K562 (cell line): Measurements from ENCODE around the gene TPO. TPM values are rescaled to one million over a fixed set of nuclear protein-coding genes. Genes with fewer than 3 reads are reported as not detected.

Source experiments
- ATAC-seq: fragments of 200-7000 bp; cut with Tn5 transposase; 3 replicates; pipeline ENCODE4 v1.9.1; 2020; ENCODE audit warnings: moderate library complexity
- BruUV-seq: library from RNA; stranded (reverse); fragments of 400-500 nt; replicated peaks from 2 replicates; lab custom pipeline; 2021; lab: Mats Ljungman, UMichigan
- CTCF ChIA-PET: fragments of 300-600 bp; formaldehyde crosslinking; extraction: SDS; loops from one replicate; lab custom pipeline; 2021; ENCODE audit warnings: low intra/inter-chr PET ratio; lab: Yijun Ruan, JAX
- POLR2A ChIA-PET: fragments of 300-600, 350-650 bp; sonication (Branson Sonifier 250); formaldehyde crosslinking; extraction: SDS; loops from one replicate; lab custom pipeline; 2021; ENCODE audit warnings: antibody characterized with exemption, inconsistent platforms; lab: Yijun Ruan, JAX
- DNase-seq, 4 experiments: peaks; one replicate each; pipeline versions ENCODE4 v3.0.0 to v3.0.0-alpha.2; 2011 to 2018; ENCODE audit warnings: low spot score in 3 of 4, mixed read lengths in 3 of 4; ENCODE audit errors: extremely low read depth in 1 of 4
- FAIRE-seq: peaks from 2 replicates; lab custom pipeline; 2011; peaks lifted over from hg19 to GRCh38; lab: Jason Lieb, UNC
- H2AFZ ChIP-seq: 2 replicates; pipeline ENCODE4 v1.6.0; 2011; ENCODE audit warnings: low read depth, low read length, control low read depth, inconsistent platforms
- H3K27ac ChIP-seq: fragments of 200-600 bp; 3 replicates; pipeline ENCODE4 v1.8.0; 2011; ENCODE audit warnings: low read depth, mild to moderate bottlenecking, control low read depth, inconsistent platforms, low read length, moderate library complexity, mixed read lengths; ENCODE audit errors: extremely low read depth
- H3K27me3 ChIP-seq, 2 experiments: fragments of 300-600 bp in 1 of 2; 2 replicates in 1 of 2; 3 replicates in 1 of 2; pipeline versions ENCODE4 v1.6.0 to v1.8.0; 2011; ENCODE audit warnings: inconsistent platforms in 2 of 2, low read length in 2 of 2, mild to moderate bottlenecking in 1 of 2, mixed read lengths in 1 of 2, moderate library complexity in 1 of 2; ENCODE audit not compliant: control insufficient read depth in 2 of 2, insufficient read depth in 2 of 2
- H3K36me3 ChIP-seq: fragments of 300-600 bp; 3 replicates; pipeline ENCODE4 v1.8.0; 2011; ENCODE audit warnings: mild to moderate bottlenecking, low read length, inconsistent platforms; ENCODE audit not compliant: control insufficient read depth, insufficient read depth
- H3K4me1 ChIP-seq, 2 experiments: fragments of 200-600 bp in 1 of 2; replicated peaks in 1 of 2; 2 replicates in 1 of 2; 3 replicates in 1 of 2; pipeline versions ENCODE4 v1.5.1 to v1.8.0; 2011; ENCODE audit warnings: inconsistent platforms in 2 of 2, low read length in 2 of 2, mild to moderate bottlenecking in 1 of 2, mixed read lengths in 1 of 2, moderate library complexity in 1 of 2; ENCODE audit not compliant: control insufficient read depth in 2 of 2, insufficient read depth in 2 of 2
- H3K4me2 ChIP-seq: 2 replicates; pipeline ENCODE4 v1.6.1; 2011; ENCODE audit warnings: low read length, control low read depth, inconsistent platforms, mixed read lengths; ENCODE audit not compliant: insufficient read depth
- H3K4me3 ChIP-seq: fragments of 200-600 bp; sonication (generic), shearing (Covaris generic); 2 replicates; pipeline ENCODE4 v1.5.1; 2016; ENCODE audit warnings: control low read depth, inconsistent platforms
- H3K79me2 ChIP-seq: fragments of 200-600 bp; 3 replicates; pipeline ENCODE4 v1.8.0; 2011; ENCODE audit warnings: low read length, inconsistent platforms; ENCODE audit not compliant: control insufficient read depth, insufficient read depth
- H3K9ac ChIP-seq, 2 experiments: 2 replicates each; pipeline versions ENCODE4 v1.6.0 to v1.6.1; 2011; ENCODE audit warnings: low read depth in 2 of 2, low read length in 2 of 2, control low read depth in 1 of 2, inconsistent platforms in 1 of 2, mild to moderate bottlenecking in 1 of 2, mixed read lengths in 1 of 2; ENCODE audit not compliant: insufficient read depth in 1 of 2
- H3K9me1 ChIP-seq: one replicate; pipeline ENCODE4 v1.6.0; 2011; ENCODE audit warnings: inconsistent platforms, mild to moderate bottlenecking, low read length, moderate library complexity; ENCODE audit not compliant: control insufficient read depth, insufficient read depth
- H3K9me3 ChIP-seq: replicated peaks from 2 replicates; pipeline ENCODE4 v1.5.1; 2011; ENCODE audit warnings: low read depth, low read length, inconsistent platforms; ENCODE audit not compliant: control insufficient read depth, insufficient read depth
- H4K20me1 ChIP-seq: replicated peaks from 2 replicates; pipeline ENCODE4 v1.6.1; 2011; ENCODE audit warnings: low read length, inconsistent platforms, mixed read lengths; ENCODE audit not compliant: control insufficient read depth, insufficient read depth
- STAG1 ChIP-seq: sonication (generic); formaldehyde crosslinking; IDR thresholded peaks from 2 replicates; pipeline ENCODE4 v1.5.0; 2020; ENCODE audit warnings: missing genetic modification reagents, borderline replicate concordance
- TBL1XR1 ChIP-seq, 2 experiments: IDR thresholded peaks; 2 replicates each; pipeline ENCODE4 v1.6.1; 2012; ENCODE audit warnings: improper control_type of control experiment in 2 of 2, low read length in 2 of 2, mild to moderate bottlenecking in 1 of 2
- WGBS: fragments of 100-300 bp; shearing (Covaris generic); methylation state at CpG from one replicate; pipeline ENCODE4 v1.1.6; 2016; ENCODE audit warnings: low coverage, mixed read lengths; ENCODE audit not compliant: insufficient coverage; ENCODE audit errors: missing lambda C conversion rate; 5-methylcytosine and 5-hydroxymethylcytosine counted together
- in situ Hi-C: fragments of 300-500 bp; cut with MboI; formaldehyde crosslinking; loops from 4 replicates; pipeline ENCODE4 v1.15.0; 2018; ENCODE audit warnings: inconsistent platforms, mixed read lengths
- intact Hi-C: fragments of 100-400 bp; cut with micrococcal nuclease; formaldehyde crosslinking; loops from 2 replicates; pipeline ENCODE4 v1.14.2; 2022
- polyA plus RNA-seq, 8 experiments: library from polyadenylated mRNA; depleted of rRNA in 4 of 8; stranded (reverse) in 5 of 8; unstranded in 3 of 8; fragments of >200 nt; fragmentation: Nextera tagmentation in 2 of 8; fragmentation: Illumina TruSeq in 1 of 8; extraction: Ambion mirVana in 2 of 8; extraction: Trizol in 1 of 8; gene quantifications; 2 replicates each; pipeline versions ENCODE4 v1.2.1 to v1.2.3, GENCODE V29; 2011 to 2014; ENCODE audit warnings: inconsistent platforms in 1 of 8, missing spikeins in 1 of 8
- total RNA-seq, 7 experiments: library from RNA; depleted of rRNA in 6 of 7; stranded (reverse); fragments of >200 nt in 6 of 7; fragmentation: Illumina TruSeq in 2 of 7; extraction: Trizol in 2 of 7; gene quantifications; 2 replicates each; pipeline versions ENCODE4 v1.2.1 to v1.2.3, GENCODE V29; 2011 to 2021; ENCODE audit warnings: low replicate concordance in 1 of 7
- TF ChIP-seq, protein P1 (sequence below): fragments of 250-450 bp; sonication (Bioruptor Pico); IDR thresholded peaks from 2 replicates; pipeline ENCODE4 v1.4.0; 2020; ENCODE audit warnings: mild to moderate bottlenecking, moderate library complexity, borderline replicate concordance
- TF ChIP-seq, protein P2 (sequence below), 3 experiments: IDR thresholded peaks in 2 of 3; conservative IDR thresholded peaks in 1 of 3; 2 replicates each; pipeline ENCODE4 v1.5.1; 2011 to 2012; ENCODE audit warnings: low read length in 3 of 3, mild to moderate bottlenecking in 3 of 3, control low read depth in 2 of 3, improper control_type of control experiment in 1 of 3, inconsistent platforms in 1 of 3, low read depth in 1 of 3, mixed read lengths in 1 of 3, moderate library complexity in 1 of 3; ENCODE audit not compliant: insufficient read depth in 2 of 3

The TPO gene
- total and polyA plus RNA-seq, 9 of the 15 experiments (the other 6 are each of a cell fraction or from before 2014, with no cell fraction given) = not detected

DNA sequence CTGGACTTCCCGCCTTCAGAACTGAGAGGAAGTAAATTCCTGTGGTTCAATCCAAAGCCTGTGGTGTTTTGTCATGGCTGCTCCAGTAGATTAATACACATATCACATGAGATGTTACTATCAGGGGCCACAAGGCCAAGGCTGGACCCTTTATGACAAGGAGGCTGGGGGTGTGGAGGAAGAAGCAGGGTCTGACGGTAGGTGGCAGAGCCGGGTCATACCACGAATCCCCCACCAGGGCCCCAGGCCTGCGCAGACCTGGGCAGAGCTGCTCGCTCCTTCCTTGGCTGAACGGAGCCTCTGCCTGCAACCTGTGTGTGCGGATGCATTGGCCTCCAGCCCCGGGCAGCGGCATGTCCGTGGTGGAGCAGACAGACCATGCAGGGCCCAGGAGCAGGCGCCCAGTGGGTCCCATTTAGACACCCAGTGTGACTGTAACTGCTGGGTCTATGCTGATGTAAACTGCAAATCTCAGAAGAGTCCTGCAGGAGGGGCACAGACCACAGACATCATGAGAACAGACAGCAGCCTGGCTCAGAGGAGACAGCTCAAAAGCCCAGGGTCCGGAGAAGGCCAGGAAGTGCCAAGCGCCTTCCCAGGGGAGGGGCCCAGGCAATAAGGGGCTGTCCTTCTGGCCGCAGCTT is 175.8 kb downstream of the TPO start:
- Histone ChIP-seq H4K20me1 (no peaks in the 10 kb centered on the region), H3K36me3 (no peaks in the 10 kb centered on the region), H3K4me3 (no peak overlapping the region), H3K79me2 (no peaks in the 10 kb centered on the region), H3K9ac (no peak overlapping the region), H3K27ac (no peak overlapping the region), H3K4me2 (no peak overlapping the region), H3K27me3 (peaks cover 0 to 35% of the 10 kb centered on the region in 2 experiments; a peak in 2 of 5 replicates), H3K4me1 (no peaks in the 10 kb centered on the region; a peak in 1 of 5 replicates), H3K9me1 (no peaks in the 10 kb centered on the region), H2AFZ (no peak overlapping the region), H3K9me3 (no peaks in the 10 kb centered on the region)
- BruUV-seq = no TSS peak
- in situ Hi-C loops = no loop called here
- ATAC-seq (peak; percentile 32; the same call in 1 of the 3 replicates), FAIRE-seq (no peak), DNase-seq (no peak)
- intact Hi-C loops = no loop called here
- POLR2A ChIA-PET = interaction anchor here (0.6 kb wide), 2 partner anchors 12 to 177 kb away, joined by 3 to 6 read pairs; no protein-coding TSS in a partner anchor
- CTCF ChIA-PET = no interaction called here
- no peak for TF ChIP-seq STAG1 (CRISPR knock-in tag)
- TF ChIP-seq, protein P1, sequence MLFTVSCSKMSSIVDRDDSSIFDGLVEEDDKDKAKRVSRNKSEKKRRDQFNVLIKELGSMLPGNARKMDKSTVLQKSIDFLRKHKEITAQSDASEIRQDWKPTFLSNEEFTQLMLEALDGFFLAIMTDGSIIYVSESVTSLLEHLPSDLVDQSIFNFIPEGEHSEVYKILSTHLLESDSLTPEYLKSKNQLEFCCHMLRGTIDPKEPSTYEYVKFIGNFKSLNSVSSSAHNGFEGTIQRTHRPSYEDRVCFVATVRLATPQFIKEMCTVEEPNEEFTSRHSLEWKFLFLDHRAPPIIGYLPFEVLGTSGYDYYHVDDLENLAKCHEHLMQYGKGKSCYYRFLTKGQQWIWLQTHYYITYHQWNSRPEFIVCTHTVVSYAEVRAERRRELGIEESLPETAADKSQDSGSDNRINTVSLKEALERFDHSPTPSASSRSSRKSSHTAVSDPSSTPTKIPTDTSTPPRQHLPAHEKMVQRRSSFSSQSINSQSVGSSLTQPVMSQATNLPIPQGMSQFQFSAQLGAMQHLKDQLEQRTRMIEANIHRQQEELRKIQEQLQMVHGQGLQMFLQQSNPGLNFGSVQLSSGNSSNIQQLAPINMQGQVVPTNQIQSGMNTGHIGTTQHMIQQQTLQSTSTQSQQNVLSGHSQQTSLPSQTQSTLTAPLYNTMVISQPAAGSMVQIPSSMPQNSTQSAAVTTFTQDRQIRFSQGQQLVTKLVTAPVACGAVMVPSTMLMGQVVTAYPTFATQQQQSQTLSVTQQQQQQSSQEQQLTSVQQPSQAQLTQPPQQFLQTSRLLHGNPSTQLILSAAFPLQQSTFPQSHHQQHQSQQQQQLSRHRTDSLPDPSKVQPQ (CRISPR knock-in tag) = no peak
- TF ChIP-seq, protein P2, sequence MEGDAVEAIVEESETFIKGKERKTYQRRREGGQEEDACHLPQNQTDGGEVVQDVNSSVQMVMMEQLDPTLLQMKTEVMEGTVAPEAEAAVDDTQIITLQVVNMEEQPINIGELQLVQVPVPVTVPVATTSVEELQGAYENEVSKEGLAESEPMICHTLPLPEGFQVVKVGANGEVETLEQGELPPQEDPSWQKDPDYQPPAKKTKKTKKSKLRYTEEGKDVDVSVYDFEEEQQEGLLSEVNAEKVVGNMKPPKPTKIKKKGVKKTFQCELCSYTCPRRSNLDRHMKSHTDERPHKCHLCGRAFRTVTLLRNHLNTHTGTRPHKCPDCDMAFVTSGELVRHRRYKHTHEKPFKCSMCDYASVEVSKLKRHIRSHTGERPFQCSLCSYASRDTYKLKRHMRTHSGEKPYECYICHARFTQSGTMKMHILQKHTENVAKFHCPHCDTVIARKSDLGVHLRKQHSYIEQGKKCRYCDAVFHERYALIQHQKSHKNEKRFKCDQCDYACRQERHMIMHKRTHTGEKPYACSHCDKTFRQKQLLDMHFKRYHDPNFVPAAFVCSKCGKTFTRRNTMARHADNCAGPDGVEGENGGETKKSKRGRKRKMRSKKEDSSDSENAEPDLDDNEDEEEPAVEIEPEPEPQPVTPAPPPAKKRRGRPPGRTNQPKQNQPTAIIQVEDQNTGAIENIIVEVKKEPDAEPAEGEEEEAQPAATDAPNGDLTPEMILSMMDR (IDR thresholded peaks at IDR 0.05 in 2 of 3, conservative IDR thresholded peaks at IDR 0.05 in 1 of 3; ENCODE audit: insufficient read depth in 2 of 3, low read depth in 1 of 3, low read length in 3 of 3) = peak in 1 of 3 experiments; percentile 16; a peak in 1 of 6 replicates
- TF ChIP-seq TBL1XR1 (IDR thresholded peaks at IDR 0.05; ENCODE audit: low read length in 2 of 2) = no peak
- WGBS = 1% methylated on average over 15 of the region's 15 CpGs
